Osteocyte (in vitro differentiated cells): ENCODE results near the gene LETM1. TPM values are rescaled to one million over a fixed set of nuclear protein-coding genes. Genes with fewer than 3 reads are reported as not detected.
A peak's percentile ranks its signal among the peaks of the same experiment; 100 is the strongest.

Source experiments
- DNase-seq: peaks from one replicate; pipeline ENCODE4 v3.0.0; 2021; ENCODE audit warnings: mixed read lengths; ENCODE audit not compliant: unreplicated experiment; ENCODE audit errors: extremely low spot score
- H3K27ac Mint-ChIP-seq: one replicate; pipeline ENCODE4 v1.8.0; 2021; ENCODE audit warnings: mild to moderate bottlenecking, mixed read lengths; ENCODE audit not compliant: unreplicated experiment
- H3K27me3 Mint-ChIP-seq: one replicate; pipeline ENCODE4 v1.8.0; 2021; ENCODE audit warnings: mixed read lengths; ENCODE audit not compliant: unreplicated experiment
- H3K36me3 Mint-ChIP-seq: one replicate; pipeline ENCODE4 v1.8.0; 2021; ENCODE audit warnings: mixed read lengths; ENCODE audit not compliant: unreplicated experiment
- H3K4me1 Mint-ChIP-seq: one replicate; pipeline ENCODE4 v1.8.0; 2021; ENCODE audit warnings: mixed read lengths; ENCODE audit not compliant: unreplicated experiment
- H3K4me3 Mint-ChIP-seq: one replicate; pipeline ENCODE4 v1.8.0; 2021; ENCODE audit warnings: mild to moderate bottlenecking, moderate library complexity, mixed read lengths; ENCODE audit not compliant: unreplicated experiment
- H3K9me3 Mint-ChIP-seq: one replicate; pipeline ENCODE4 v1.8.0; 2021; ENCODE audit warnings: mixed read lengths; ENCODE audit not compliant: unreplicated experiment
- CTCF ChIP-seq: fragments of 200-600 bp; sonication (generic); IDR thresholded peaks from 2 replicates; pipeline ENCODE4 v1.5.0; 2021; ENCODE audit warnings: antibody characterized with exemption, mild to moderate bottlenecking, moderate library complexity
- total RNA-seq: library from RNA; stranded (reverse); gene quantifications from 2 replicates; pipeline ENCODE4 v1.2.1, GENCODE V29; 2021

The LETM1 gene
- total RNA-seq, 1 donor from 2014 or later: 48.2 TPM

GRCh38 chr4:1855333-1856070, 454 bp downstream of the LETM1 start:
- H3K9me3 Mint-ChIP-seq: no peaks in the 10 kb centered on the region
- DNase-seq: no peak
- no peak for TF ChIP-seq CTCF
- no peaks in the 10 kb centered on the region for H3K27me3 Mint-ChIP-seq
- peak overlapping the region; percentile 76 for H3K4me3 Mint-ChIP-seq
- peaks cover 2% of the 10 kb centered on the region for H3K36me3 Mint-ChIP-seq
- peaks cover 32% of the 10 kb centered on the region for H3K4me1 Mint-ChIP-seq
- peak overlapping the region; percentile 56 for H3K27ac Mint-ChIP-seq

DNA sequence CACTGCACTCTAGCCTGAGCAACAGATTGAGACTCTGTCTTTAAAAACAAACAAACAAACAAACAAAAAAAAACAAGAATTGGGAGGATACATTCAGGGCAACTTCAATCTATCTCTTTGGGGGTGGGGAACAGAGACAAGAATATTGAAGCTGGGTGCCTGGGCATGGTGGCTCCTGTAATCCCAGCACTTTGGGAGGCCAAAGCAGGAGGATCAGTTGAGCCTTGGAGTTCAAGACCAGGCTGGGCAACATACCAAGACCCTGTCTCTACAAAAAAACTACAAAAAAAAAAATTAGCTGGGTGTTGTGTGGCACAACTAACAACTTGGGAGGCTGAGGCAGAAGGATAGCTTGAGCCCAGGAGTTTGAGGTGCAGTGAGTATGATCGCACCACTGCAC, 1.2 kb downstream of the LETM1 start:
- peaks cover 2% of the 10 kb centered on the region for H3K36me3 Mint-ChIP-seq
- peak overlapping the region; percentile 76 for H3K4me3 Mint-ChIP-seq
- peak overlapping the region; percentile 56 for H3K27ac Mint-ChIP-seq
- peaks cover 32% of the 10 kb centered on the region for H3K4me1 Mint-ChIP-seq
- H3K9me3 Mint-ChIP-seq: no peaks in the 10 kb centered on the region
- TF ChIP-seq CTCF: no peak
- no peak for DNase-seq
- no peaks in the 10 kb centered on the region for H3K27me3 Mint-ChIP-seq

DNA sequence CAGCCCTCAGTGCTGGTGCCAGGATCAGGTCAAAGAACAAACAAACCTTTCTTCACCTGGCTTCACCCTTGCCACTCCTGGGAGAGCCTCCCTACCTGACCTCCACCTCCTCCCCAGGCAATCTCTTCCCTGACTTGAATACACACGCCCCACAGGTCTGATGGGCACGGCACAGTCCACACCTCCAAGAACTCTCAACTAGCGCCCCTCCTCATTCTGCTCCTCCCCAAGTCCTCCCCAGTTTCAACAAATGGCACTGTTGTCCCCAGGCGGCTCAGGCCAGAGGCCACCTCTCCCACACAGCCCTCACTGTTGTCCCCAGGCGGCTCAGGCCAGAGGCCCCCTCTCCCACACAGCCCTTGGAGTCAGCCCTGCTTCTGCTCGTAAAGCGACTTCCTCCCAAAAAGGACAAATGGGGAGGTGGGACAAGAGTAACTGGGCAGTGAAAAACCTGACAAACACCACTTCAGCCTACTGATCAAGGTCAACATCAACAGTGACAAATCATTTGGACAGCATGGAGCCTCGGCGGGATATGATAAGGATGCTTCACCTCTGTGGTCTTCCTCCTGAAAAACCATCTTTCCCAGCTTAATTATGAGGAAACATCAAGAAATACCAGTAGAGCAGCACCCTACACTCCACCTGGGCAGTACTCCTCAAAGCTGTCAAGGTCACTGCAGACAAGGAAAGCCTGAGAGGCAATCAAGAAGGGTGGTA, 2.9 kb downstream of the LETM1 start:
- no peaks in the 10 kb centered on the region for H3K27me3 Mint-ChIP-seq
- peaks cover 32% of the 10 kb centered on the region for H3K4me1 Mint-ChIP-seq
- no peak for DNase-seq
- no peak for TF ChIP-seq CTCF
- no peaks in the 10 kb centered on the region for H3K9me3 Mint-ChIP-seq
- H3K36me3 Mint-ChIP-seq: peaks cover 2% of the 10 kb centered on the region
- H3K27ac Mint-ChIP-seq: no peak overlapping the region
- no peak overlapping the region for H3K4me3 Mint-ChIP-seq

DNA sequence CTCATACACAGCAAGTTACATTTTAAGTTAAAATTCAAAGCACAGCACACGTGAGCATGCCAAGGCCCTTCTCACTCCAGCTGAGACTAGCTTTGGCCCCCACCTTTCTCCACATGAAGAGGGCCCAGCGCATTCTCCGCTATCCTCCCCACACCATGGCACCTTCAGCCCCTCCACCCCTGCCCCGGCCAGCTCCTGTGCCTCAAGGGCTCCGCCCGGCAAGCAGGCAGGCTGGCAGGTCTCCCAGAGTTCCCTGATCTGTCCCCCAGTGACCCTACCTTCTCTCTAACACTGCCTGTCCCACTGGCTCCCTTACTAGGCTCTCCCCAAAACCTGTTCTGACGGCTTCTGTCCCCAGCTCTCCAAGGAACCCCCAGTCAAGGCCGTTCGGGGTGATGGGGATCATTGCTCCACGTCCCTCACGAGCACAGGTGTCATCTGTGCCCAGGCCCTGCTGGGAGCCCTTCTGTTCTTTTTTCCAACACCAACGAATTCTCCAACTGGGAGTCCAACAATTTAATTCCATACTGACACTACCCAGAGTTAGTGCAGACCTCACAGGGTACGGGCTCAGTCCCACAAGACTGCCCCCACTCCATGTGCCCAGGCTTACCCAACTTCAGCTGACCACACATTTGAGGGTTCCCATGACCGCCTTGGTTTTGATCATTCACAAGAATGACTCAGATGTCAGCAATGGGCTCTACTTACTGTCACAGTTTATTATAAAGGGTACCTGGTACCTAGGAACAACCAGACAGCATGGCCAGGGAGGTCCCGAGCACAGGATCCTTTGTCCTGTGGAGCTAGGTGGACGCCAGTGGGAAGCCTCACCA, 4.2 kb downstream of the LETM1 start:
- no peak for TF ChIP-seq CTCF
- Mint-ChIP-seq H3K27me3 (no peaks in the 10 kb centered on the region), H3K27ac (peak overlapping the region; percentile 68), H3K9me3 (no peaks in the 10 kb centered on the region), H3K36me3 (peaks cover 8% of the 10 kb centered on the region), H3K4me3 (no peak overlapping the region), H3K4me1 (peaks cover 28% of the 10 kb centered on the region)
- DNase-seq: no peak
